Kidney (tissue), 14 donors: ENCODE measurements around the gene DOHH. TPM values are rescaled to one million over a fixed set of nuclear protein-coding genes. Genes with fewer than 3 reads are reported as not detected.
"Not testable (repeated sequence)": the region's sequence is repeated elsewhere in the genome, so short reads cannot be mapped to it uniquely, and the experiment has no call there.

Source experiments
- DNase-seq, 5 donors: peaks; one replicate each; pipeline ENCODE4 v3.0.0-alpha.2; 2013 to 2020
- FAIRE-seq: peaks from 2 replicates; lab custom pipeline; 2012; peaks lifted over from hg19 to GRCh38; lab: Jason Lieb, UNC
- H3K27ac ChIP-seq, 2 donors: one replicate each; pipeline ENCODE4 v1.7.0; 2013; ENCODE audit warnings: low read depth in 2 of 2, low read length in 2 of 2, inconsistent platforms in 1 of 2
- H3K27me3 ChIP-seq: one replicate; pipeline ENCODE4 v1.7.1; 2013; ENCODE audit warnings: low read length, inconsistent platforms; ENCODE audit not compliant: control insufficient read depth, insufficient read depth
- H3K36me3 ChIP-seq, 3 donors: one replicate each; pipeline versions ENCODE4 v1.7.0 to v1.7.1; 2013; ENCODE audit warnings: low read length in 3 of 3, control low read depth in 1 of 3, inconsistent platforms in 1 of 3; ENCODE audit not compliant: insufficient read depth in 3 of 3, control insufficient read depth in 2 of 3
- H3K4me1 ChIP-seq, 3 donors: one replicate each; pipeline versions ENCODE4 v1.7.0 to v1.7.1; 2013; ENCODE audit warnings: low read length in 3 of 3, inconsistent platforms in 1 of 3, low read depth in 1 of 3; ENCODE audit not compliant: control insufficient read depth in 2 of 3, insufficient read depth in 2 of 3
- H3K4me3 ChIP-seq, 3 donors: one replicate each; pipeline versions ENCODE4 v1.7.0 to v1.8.1; 2013; ENCODE audit warnings: low read length in 3 of 3, control low read depth in 1 of 3, inconsistent platforms in 1 of 3
- H3K9ac ChIP-seq, 3 donors: one replicate each; pipeline versions ENCODE4 v1.7.0 to v1.7.1; 2013; ENCODE audit warnings: low read length in 3 of 3, control low read depth in 1 of 3, inconsistent platforms in 1 of 3
- H3K9me3 ChIP-seq, 3 donors: one replicate each; pipeline versions ENCODE4 v1.7.0 to v1.7.1; 2013; ENCODE audit warnings: low read length in 3 of 3, control low read depth in 1 of 3, inconsistent platforms in 1 of 3; ENCODE audit not compliant: control insufficient read depth in 2 of 3, insufficient read depth in 1 of 3
- CTCF ChIP-seq: IDR thresholded peaks from 3 replicates; pipeline ENCODE4 v1.5.1; 2012; ENCODE audit warnings: mild to moderate bottlenecking, moderate library complexity, borderline replicate concordance; ENCODE audit not compliant: insufficient read depth; ENCODE audit errors: extremely low read depth
- intact Hi-C: fragments of 100-400 bp; cut with DNase I; formaldehyde crosslinking; loops from one replicate; pipeline ENCODE4 v1.11.1; 2022
- polyA plus RNA-seq: library from polyadenylated mRNA; stranded (reverse); fragments of 350-450 nt; fragmentation: Illumina TruSeq; extraction: RNeasy Lipid Tissue Mini Kit (QIAGEN cat#74804); gene quantifications from one replicate; pipeline ENCODE4 v1.2.3, GENCODE V29; 2014; ENCODE audit warnings: low read depth, low replicate concordance; ENCODE audit not compliant: insufficient read depth
- total RNA-seq: library from RNA; stranded (reverse); fragmentation: NEBNext Ultra II Directional; extraction: Animal tissue kit (Norgen Biotek cat#: 25700); gene quantifications from one replicate; pipeline ENCODE4 v1.2.1, GENCODE V29; 2021
- donor health status: control.
- donor health status: control.
- donor health status: control.
- donor health status: control.
- donor health status: control.
- donor health status: DM: yes; HTN: yes; CAD: no.
- donor health status: Normal renal cell carcinoma (clear cell type).

The DOHH gene
- total and polyA plus RNA-seq, 2 donors from 2014 or later, result 12.2 to 20.2 TPM

GRCh38 chr19:3532154-3532786 is 31.8 kb upstream of the DOHH start:
- FAIRE-seq, result no peak
- no peak overlapping the region for H3K27ac ChIP-seq
- H3K36me3 ChIP-seq, result peaks cover 0 to 16% (median 13%) of the 10 kb centered on the region in 3 donors

GRCh38 chr19:3531716-3532115 is 31.2 kb upstream of the DOHH start:
- no peaks in the 10 kb centered on the region for H3K9me3 ChIP-seq
- no peak for DNase-seq
- TF ChIP-seq CTCF, result no peak
- no peak for FAIRE-seq
- H3K27me3 ChIP-seq, result no peaks in the 10 kb centered on the region
- intact Hi-C loops, result no loop called here
- no peak overlapping the region for H3K9ac ChIP-seq
- H3K27ac ChIP-seq, result no peak overlapping the region
- H3K36me3 ChIP-seq, result peaks cover 0 to 16% (median 14%) of the 10 kb centered on the region in 3 donors
- H3K4me1 ChIP-seq, result no peaks in the 10 kb centered on the region
- no peak overlapping the region for H3K4me3 ChIP-seq

More at GRCh38 chr19:3532154-3532786, 31.8 kb upstream of the DOHH start:
- no peak overlapping the region for H3K4me3 ChIP-seq
- no peak for TF ChIP-seq CTCF
- no peaks in the 10 kb centered on the region for H3K4me1 ChIP-seq
- DNase-seq, result no peak
- no peak overlapping the region for H3K9ac ChIP-seq
- intact Hi-C loops, result no loop called here
- no peaks in the 10 kb centered on the region for H3K9me3 ChIP-seq
- H3K27me3 ChIP-seq, result no peaks in the 10 kb centered on the region

GRCh38 chr19:3530389-3530788 is 29.9 kb upstream of the DOHH start:
- H3K27me3 ChIP-seq, result no peaks in the 10 kb centered on the region
- DNase-seq (no peak), FAIRE-seq (no peak)
- intact Hi-C loops, result no loop called here
- H3K36me3 ChIP-seq, result peaks cover 0 to 13% (median 11%) of the 10 kb centered on the region in 3 donors
- H3K4me3 ChIP-seq, result no peak overlapping the region
- no peak overlapping the region for H3K9ac ChIP-seq
- H3K9me3 ChIP-seq, result no peaks in the 10 kb centered on the region
- H3K4me1 ChIP-seq, result no peaks in the 10 kb centered on the region
- no peak for TF ChIP-seq CTCF
- no peak overlapping the region for H3K27ac ChIP-seq

- DNase-seq, H3K4me3 ChIP-seq, H3K9ac ChIP-seq, FAIRE-seq, H3K27ac ChIP-seq, H3K4me1 ChIP-seq, H3K9me3 ChIP-seq, intact Hi-C loops, H3K27me3 ChIP-seq: not testable (repeated sequence)
- H3K36me3 ChIP-seq, result peaks cover 0 to 12% (median 10%) of the 10 kb centered on the region in 3 donors
Observed at GRCh38 chr19:3529299-3529698, 28.8 kb upstream of the DOHH start.
